Rectal smooth muscle tissue (tissue), 1 donor: ENCODE results near the gene NSMCE1.
"Not testable (repeated sequence)": the region's sequence is repeated elsewhere in the genome, so short reads cannot be mapped to it uniquely, and the experiment has no call there.

Experiments used
- H3K27ac ChIP-seq: one replicate; pipeline ENCODE4 v1.7.0; 2013; ENCODE audit warnings: low read depth, low read length, inconsistent platforms
- H3K27me3 ChIP-seq: one replicate; pipeline ENCODE4 v1.7.0; 2013; ENCODE audit warnings: low read length; ENCODE audit not compliant: control insufficient read depth, insufficient read depth
- H3K36me3 ChIP-seq: one replicate; pipeline ENCODE4 v1.7.0; 2013; ENCODE audit warnings: low read length; ENCODE audit not compliant: control insufficient read depth, insufficient read depth
- H3K4me1 ChIP-seq: one replicate; pipeline ENCODE4 v1.7.0; 2013; ENCODE audit warnings: low read length; ENCODE audit not compliant: control insufficient read depth, insufficient read depth
- H3K4me3 ChIP-seq: one replicate; pipeline ENCODE4 v1.7.0; 2013; ENCODE audit warnings: low read length
- H3K9ac ChIP-seq: one replicate; pipeline ENCODE4 v1.7.0; 2013; ENCODE audit warnings: low read length

The NSMCE1 gene

GRCh38 chr16:27258241-27258734 is 10.3 kb downstream of the NSMCE1 start:
- Histone ChIP-seq H3K9ac (no peak overlapping the region), H3K4me1 (peaks cover 15% of the 10 kb centered on the region), H3K27ac (peak overlapping the region; percentile 71), H3K36me3 (peaks cover 8% of the 10 kb centered on the region), H3K27me3 (no peaks in the 10 kb centered on the region), H3K4me3 (no peak overlapping the region)

- Histone ChIP-seq H3K4me3 (no peak overlapping the region), H3K36me3 (peaks cover 8% of the 10 kb centered on the region), H3K27me3 (no peaks in the 10 kb centered on the region), H3K27ac (no peak overlapping the region), H3K9ac (no peak overlapping the region), H3K4me1 (peaks cover 15% of the 10 kb centered on the region)
Observed at GRCh38 chr16:27257271-27257670, 11.3 kb downstream of the NSMCE1 start.

GRCh38 chr16:27256861-27257260 is 11.7 kb downstream of the NSMCE1 start:
- Histone ChIP-seq H3K36me3 (peaks cover 8% of the 10 kb centered on the region), H3K4me3 (no peak overlapping the region), H3K9ac (no peak overlapping the region), H3K4me1 (peaks cover 15% of the 10 kb centered on the region), H3K27ac (no peak overlapping the region), H3K27me3 (no peaks in the 10 kb centered on the region)

- H3K9ac ChIP-seq = no peak overlapping the region
- H3K4me1 ChIP-seq = peaks cover 15% of the 10 kb centered on the region
- no peak overlapping the region for H3K4me3 ChIP-seq
- peaks cover 8% of the 10 kb centered on the region for H3K36me3 ChIP-seq
- no peaks in the 10 kb centered on the region for H3K27me3 ChIP-seq
- peak overlapping the region; percentile 70 for H3K27ac ChIP-seq
Observed at GRCh38 chr16:27254262-27254811, 14.2 kb downstream of the NSMCE1 start.

- Histone ChIP-seq H3K27me3 (no peaks in the 10 kb centered on the region), H3K27ac (peak overlapping the region; percentile 70), H3K9ac (no peak overlapping the region), H3K36me3 (peaks cover 8% of the 10 kb centered on the region), H3K4me1 (peaks cover 15% of the 10 kb centered on the region), H3K4me3 (no peak overlapping the region)
Observed at GRCh38 chr16:27253526-27253930, 15.0 kb downstream of the NSMCE1 start.

- H3K4me3 ChIP-seq = no peak overlapping the region
- H3K27ac ChIP-seq = no peak overlapping the region
- H3K27me3 ChIP-seq = no peaks in the 10 kb centered on the region
- peaks cover 6% of the 10 kb centered on the region for H3K4me1 ChIP-seq
- no peak overlapping the region for H3K9ac ChIP-seq
- peaks cover 8% of the 10 kb centered on the region for H3K36me3 ChIP-seq
Observed at GRCh38 chr16:27252206-27252585, 16.4 kb downstream of the NSMCE1 start.

GRCh38 chr16:27251541-27252205 is 16.9 kb downstream of the NSMCE1 start:
- no peak overlapping the region for H3K9ac ChIP-seq
- no peaks in the 10 kb centered on the region for H3K27me3 ChIP-seq
- no peak overlapping the region for H3K27ac ChIP-seq
- H3K36me3 ChIP-seq = peaks cover 4% of the 10 kb centered on the region
- no peak overlapping the region for H3K4me3 ChIP-seq
- peaks cover 6% of the 10 kb centered on the region for H3K4me1 ChIP-seq

GRCh38 chr16:27248886-27249285 is 19.7 kb downstream of the NSMCE1 start:
- H3K27ac ChIP-seq, H3K9ac ChIP-seq, H3K4me3 ChIP-seq, H3K27me3 ChIP-seq, H3K36me3 ChIP-seq: not testable (repeated sequence)
- peaks cover 13% of the 10 kb centered on the region for H3K4me1 ChIP-seq

GRCh38 chr16:27248036-27248435 is 20.5 kb downstream of the NSMCE1 start:
- no peaks in the 10 kb centered on the region for H3K36me3 ChIP-seq
- H3K4me3 ChIP-seq = no peak overlapping the region
- H3K9ac ChIP-seq = no peak overlapping the region
- no peak overlapping the region for H3K27ac ChIP-seq
- H3K27me3 ChIP-seq = no peaks in the 10 kb centered on the region
- peaks cover 19% of the 10 kb centered on the region for H3K4me1 ChIP-seq

GRCh38 chr16:27247076-27247475 is 21.5 kb downstream of the NSMCE1 start:
- not testable (repeated sequence) for H3K36me3 ChIP-seq, H3K27me3 ChIP-seq, H3K9ac ChIP-seq, H3K4me3 ChIP-seq
- peak overlapping the region; percentile 13 for H3K27ac ChIP-seq
- H3K4me1 ChIP-seq = peaks cover 25% of the 10 kb centered on the region

GRCh38 chr16:27246439-27246838 is 22.1 kb downstream of the NSMCE1 start:
- Histone ChIP-seq H3K27me3 (no peaks in the 10 kb centered on the region), H3K4me1 (peaks cover 28% of the 10 kb centered on the region), H3K4me3 (no peak overlapping the region), H3K9ac (no peak overlapping the region), H3K36me3 (no peaks in the 10 kb centered on the region), H3K27ac (peak overlapping the region; percentile 13)

GRCh38 chr16:27245276-27246172 is 23.0 kb downstream of the NSMCE1 start:
- Histone ChIP-seq H3K9ac (no peak overlapping the region), H3K27ac (peak overlapping the region; percentile 79), H3K4me3 (no peak overlapping the region), H3K36me3 (no peaks in the 10 kb centered on the region), H3K27me3 (no peaks in the 10 kb centered on the region), H3K4me1 (peaks cover 28% of the 10 kb centered on the region)
